HG03378 (cell line): ENCODE data around the gene SPATA2.

ENCODE experiments used
- ATAC-seq: cut with Tn5 transposase; IDR thresholded peaks from one replicate; pipeline ENCODE4 v1.9.1; 2021; ENCODE audit warnings: mild to moderate bottlenecking, moderate library complexity; ENCODE audit not compliant: unreplicated experiment

SPATA2 gene

GRCh38 chr20:49859011-49859410 lies 56.3 kb downstream of the SPATA2 start:
- ATAC-seq, result no peak

- ATAC-seq, result no peak
Measured at GRCh38 chr20:49858076-49858585, 57.2 kb downstream of the SPATA2 start.

GRCh38 chr20:49856904-49857303 lies 58.4 kb downstream of the SPATA2 start:
- ATAC-seq, result no peak

- no peak for ATAC-seq
Measured at GRCh38 chr20:49854190-49854875, 61.0 kb downstream of the SPATA2 start.

- no peak for ATAC-seq
Measured at GRCh38 chr20:49853640-49854039, 61.7 kb downstream of the SPATA2 start.
